Measurements from ENCODE around the gene EOLA1. TPM values are rescaled to one million over a fixed set of nuclear protein-coding genes. Genes with fewer than 3 reads are reported as not detected.

EOLA1 gene
- 10 to 100 TPM; 23.9 to 36.6 (median 24.7) TPM for total RNA-seq
- polyA plus RNA-seq: 10 to 100 TPM; 24.4 to 34.8 (median 27.4) TPM
- long read RNA-seq, donor 1, partial matches to known transcripts: 0 of 11 reads
- long read RNA-seq, donor 1, other reads (novel, unspliced or antisense): 2 of 11 reads
- long read RNA-seq, donor 2, transcript CXorf40A-204 (5 exons, 1,403 nt): major isoform, 9 of 15 reads
- long read RNA-seq, donor 2, partial matches to known transcripts: 0 of 15 reads
- long read RNA-seq, donor 2, other reads (novel, unspliced or antisense): 3 of 15 reads

- TF ChIP-seq CTCF (IDR thresholded peaks at IDR 0.05): no peak
- Histone ChIP-seq H3K9me3 (no peaks in the 10 kb centered on the region), H3K27me3 (ENCODE audit: insufficient read depth in 3 of 3, low read length in 2 of 3) (no peaks in the 10 kb centered on the region), H3K4me1 (no peaks in the 10 kb centered on the region), H3K4me3 (peak within 1 kb of the TSS; percentile 75), H3K27ac (peak within 1 kb of the TSS; percentile 85), H3K36me3 (ENCODE audit: insufficient read depth in 1 of 2, low read depth in 1 of 2) (no peaks in the 10 kb centered on the region)
- 0 to 40% (median 0%) methylated on average over 43 to 71 of the region's 71 CpGs for WGBS, 3 donors
- DNase-seq: peak; percentile 87 to 93
- peak; percentile 73 to 81 (median 80) for ATAC-seq
- intact Hi-C loops (cut with DNase I): no loop called here
These were observed at the start of gene EOLA1 for GRCh38 chrX:149540621-149541520. Gene EOLA1 (plus strand): TSS chrX:149541012. CDS start chrX:149545631, 4,619 bp downstream.

GRCh38 chrX:149491812-149492211, 49.0 kb upstream of the EOLA1 start:
- intact Hi-C loops (cut with DNase I): no loop called here
- DNase-seq (no peak), ATAC-seq (no peak)
- Histone ChIP-seq H3K4me3 (no peak overlapping the region), H3K9me3 (no peaks in the 10 kb centered on the region), H3K27me3 (ENCODE audit: insufficient read depth in 3 of 3, low read length in 2 of 3) (no peaks in the 10 kb centered on the region), H3K36me3 (ENCODE audit: insufficient read depth in 1 of 2, low read depth in 1 of 2) (peaks cover 2 to 60% of the 10 kb centered on the region in 2 donors), H3K27ac (no peak overlapping the region), H3K4me1 (no peaks in the 10 kb centered on the region)
- WGBS, 3 donors: 21 to 48% (median 38%) methylated on average over 2 of the region's 2 CpGs
- no peak for TF ChIP-seq CTCF (IDR thresholded peaks at IDR 0.05)

GRCh38 chrX:149493567-149494562, 46.9 kb upstream of the EOLA1 start:
- no peaks in the 10 kb centered on the region for H3K27me3 ChIP-seq (ENCODE audit: insufficient read depth in 3 of 3, low read length in 2 of 3)
- peak; percentile 65 to 86 (median 76) for ATAC-seq
- peaks cover 2 to 66% of the 10 kb centered on the region in 2 donors for H3K36me3 ChIP-seq (ENCODE audit: insufficient read depth in 1 of 2, low read depth in 1 of 2)
- H3K27ac ChIP-seq: peak overlapping the region; percentile 58
- TF ChIP-seq CTCF (IDR thresholded peaks at IDR 0.05): no peak
- no peaks in the 10 kb centered on the region for H3K9me3 ChIP-seq
- WGBS, 3 donors: 45 to 57% (median 52%) methylated on average over 13 of the region's 13 CpGs
- intact Hi-C loops (cut with DNase I): no loop called here
- no peak overlapping the region for H3K4me3 ChIP-seq
- DNase-seq: no peak
- H3K4me1 ChIP-seq: no peaks in the 10 kb centered on the region

GRCh38 chrX:149494844-149495565, 45.8 kb upstream of the EOLA1 start:
- intact Hi-C loops (cut with DNase I): no loop called here
- Histone ChIP-seq H3K36me3 (ENCODE audit: insufficient read depth in 1 of 2, low read depth in 1 of 2) (peaks cover 2 to 61% of the 10 kb centered on the region in 2 donors), H3K27me3 (ENCODE audit: insufficient read depth in 3 of 3, low read length in 2 of 3) (no peaks in the 10 kb centered on the region), H3K9me3 (no peaks in the 10 kb centered on the region), H3K27ac (peak overlapping the region; percentile 30), H3K4me1 (no peaks in the 10 kb centered on the region), H3K4me3 (no peak overlapping the region)
- TF ChIP-seq CTCF (IDR thresholded peaks at IDR 0.05): no peak
- DNase-seq: no peak
- ATAC-seq: no peak
- 72 to 97% (median 89%) methylated on average over 4 of the region's 4 CpGs for WGBS, 3 donors

All from psoas muscle (tissue), 8 donors.